GM23338 (cell line): ENCODE results near the gene SHROOM2. TPM values are rescaled to one million over a fixed set of nuclear protein-coding genes. Genes with fewer than 3 reads are reported as not detected.

Source experiments
- ATAC-seq: fragments of 200-7000 bp; cut with Tn5 transposase; 3 replicates; pipeline ENCODE4 v1.9.1; 2020
- DNase-seq: peaks from one replicate; pipeline ENCODE4 v3.0.0-alpha.2; 2015; ENCODE audit warnings: low spot score
- H2AFZ ChIP-seq: fragments of 200-600 bp; sonication (generic); 2 replicates; pipeline ENCODE4 v1.8.0; 2016; ENCODE audit warnings: antibody characterized with exemption, mild to moderate bottlenecking, moderate library complexity
- H3F3A ChIP-seq: fragments of 200-600 bp; sonication (generic); replicated peaks from 2 replicates; pipeline ENCODE4 v1.8.0; 2017; ENCODE audit warnings: antibody characterized with exemption, mixed run types, low read depth
- H3K27ac ChIP-seq: fragments of 200-600 bp; sonication (generic); 2 replicates; pipeline ENCODE4 v1.6.1; 2016; ENCODE audit warnings: low read depth
- H3K27me3 ChIP-seq: fragments of 200-600 bp; sonication (generic); 2 replicates; pipeline ENCODE4 v1.8.0; 2016; ENCODE audit warnings: mild to moderate bottlenecking, mixed run types, moderate library complexity; ENCODE audit not compliant: insufficient read depth
- H3K36me3 ChIP-seq: fragments of 200-600 bp; sonication (generic); 2 replicates; pipeline ENCODE4 v1.8.0; 2016; ENCODE audit warnings: mild to moderate bottlenecking; ENCODE audit not compliant: insufficient read depth
- H3K4me1 ChIP-seq: fragments of 200-600 bp; sonication (generic); 2 replicates; pipeline ENCODE4 v1.8.0; 2016; ENCODE audit warnings: mild to moderate bottlenecking, moderate library complexity; ENCODE audit not compliant: insufficient read depth
- H3K4me2 ChIP-seq: fragments of 200-600 bp; sonication (generic); 2 replicates; pipeline ENCODE4 v1.7.1; 2017; ENCODE audit warnings: mixed run types
- H3K4me3 ChIP-seq: fragments of 200-600 bp; sonication (generic); 2 replicates; pipeline ENCODE4 v1.6.1; 2016; ENCODE audit warnings: mixed run types
- H3K79me2 ChIP-seq: fragments of 200-600 bp; sonication (generic); replicated peaks from 2 replicates; pipeline ENCODE4 v1.8.0; 2017; ENCODE audit warnings: mild to moderate bottlenecking; ENCODE audit not compliant: insufficient read depth
- H3K9me2 ChIP-seq: fragments of 200-600 bp; sonication (generic); 2 replicates; pipeline ENCODE4 v1.8.0; 2017; ENCODE audit not compliant: insufficient read depth
- H4K20me1 ChIP-seq: fragments of 200-600 bp; sonication (generic); replicated peaks from 2 replicates; pipeline ENCODE4 v1.8.0; 2017; ENCODE audit warnings: mild to moderate bottlenecking; ENCODE audit not compliant: insufficient read depth
- H3K27ac Mint-ChIP-seq: 2 replicates; pipeline ENCODE4 v1.8.0; 2020; ENCODE audit warnings: inconsistent platforms, mild to moderate bottlenecking, moderate library complexity, mixed read lengths
- H3K27me3 Mint-ChIP-seq: 3 replicates; pipeline ENCODE4 v1.8.0; 2022; ENCODE audit warnings: low read depth, mild to moderate bottlenecking, moderate library complexity, mixed read lengths, inconsistent platforms; ENCODE audit not compliant: insufficient read depth, poor library complexity
- H3K36me3 Mint-ChIP-seq: 3 replicates; pipeline ENCODE4 v1.8.0; 2021; ENCODE audit warnings: low read depth, mild to moderate bottlenecking, inconsistent platforms, moderate library complexity, mixed read lengths
- H3K4me1 Mint-ChIP-seq: 3 replicates; pipeline ENCODE4 v1.8.0; 2020; ENCODE audit warnings: mild to moderate bottlenecking, inconsistent platforms, mixed read lengths
- H3K4me3 Mint-ChIP-seq: 3 replicates; pipeline ENCODE4 v1.8.0; 2021; ENCODE audit warnings: moderate library complexity, mild to moderate bottlenecking, inconsistent platforms, mixed read lengths
- H3K9me3 Mint-ChIP-seq: 3 replicates; pipeline ENCODE4 v1.8.0; 2020; ENCODE audit warnings: moderate library complexity, mild to moderate bottlenecking, inconsistent platforms, mixed read lengths
- CREB1 ChIP-seq: fragments of 250-450 bp; sonication (Bioruptor Pico); IDR thresholded peaks from 2 replicates; pipeline ENCODE4 v1.5.0; 2020; ENCODE audit warnings: low read depth, mild to moderate bottlenecking, moderate library complexity
- EZH2 ChIP-seq: fragments of 200-600 bp; sonication (generic); IDR thresholded peaks from one replicate; pipeline ENCODE4 v1.8.0; 2017; ENCODE audit warnings: antibody characterized with exemption, mild to moderate bottlenecking, low read depth; ENCODE audit not compliant: unreplicated experiment
- EZH2phosphoT487 ChIP-seq: fragments of 200-600 bp; sonication (generic); IDR thresholded peaks from one replicate; pipeline ENCODE4 v1.8.1; 2018; ENCODE audit warnings: antibody characterized with exemption; ENCODE audit not compliant: unreplicated experiment
- JUNB ChIP-seq: IDR thresholded peaks from one replicate; pipeline ENCODE4 v1.6.1; 2016; ENCODE audit warnings: antibody characterized with exemption; ENCODE audit not compliant: unreplicated experiment
- NANOG ChIP-seq: IDR thresholded peaks from 2 replicates; pipeline ENCODE4 v1.6.1; 2016; ENCODE audit warnings: antibody characterized with exemption, borderline replicate concordance
- POLR2AphosphoS5 ChIP-seq: IDR thresholded peaks from 2 replicates; pipeline ENCODE4 v1.6.1; 2016; ENCODE audit warnings: antibody characterized with exemption, low read depth
- STAT1 ChIP-seq: IDR thresholded peaks from one replicate; pipeline ENCODE4 v1.6.1; 2016; ENCODE audit warnings: antibody characterized with exemption; ENCODE audit not compliant: unreplicated experiment
- ZNF114 ChIP-seq: fragments of 250-450 bp; sonication (Bioruptor Pico); IDR thresholded peaks from 2 replicates; pipeline ENCODE4 v1.5.0; 2020; ENCODE audit warnings: mild to moderate bottlenecking, moderate library complexity
- ZNF331 ChIP-seq: fragments of 250-450 bp; sonication (Bioruptor Pico); IDR thresholded peaks from 2 replicates; pipeline ENCODE4 v1.5.0; 2020; ENCODE audit warnings: low read depth, mild to moderate bottlenecking, moderate library complexity
- polyA plus RNA-seq: library from polyadenylated mRNA; unstranded; fragments of >200 nt; fragmentation: Nextera tagmentation; extraction: Ambion mirVana; gene quantifications from 2 replicates; pipeline ENCODE4 v1.2.1, GENCODE V29; 2016
- total RNA-seq: library from RNA; depleted of rRNA; stranded (reverse); fragments of >200 nt; shearing (Covaris generic); gene quantifications from 2 replicates; pipeline ENCODE4 v1.2.3, GENCODE V29; 2014
- TF ChIP-seq, protein P1 (sequence below): IDR thresholded peaks from one replicate; pipeline ENCODE4 v1.6.1; 2018; ENCODE audit warnings: antibody characterized with exemption; ENCODE audit not compliant: unreplicated experiment
- TF ChIP-seq, protein P2 (sequence below): fragments of 250-450 bp; sonication (Bioruptor Pico); IDR thresholded peaks from 2 replicates; pipeline ENCODE4 v1.5.0; 2020; ENCODE audit warnings: mild to moderate bottlenecking, moderate library complexity

Gene SHROOM2
- total and polyA plus RNA-seq, 2 experiments from 2014 or later: 3.5 to 15.8 TPM

DNA sequence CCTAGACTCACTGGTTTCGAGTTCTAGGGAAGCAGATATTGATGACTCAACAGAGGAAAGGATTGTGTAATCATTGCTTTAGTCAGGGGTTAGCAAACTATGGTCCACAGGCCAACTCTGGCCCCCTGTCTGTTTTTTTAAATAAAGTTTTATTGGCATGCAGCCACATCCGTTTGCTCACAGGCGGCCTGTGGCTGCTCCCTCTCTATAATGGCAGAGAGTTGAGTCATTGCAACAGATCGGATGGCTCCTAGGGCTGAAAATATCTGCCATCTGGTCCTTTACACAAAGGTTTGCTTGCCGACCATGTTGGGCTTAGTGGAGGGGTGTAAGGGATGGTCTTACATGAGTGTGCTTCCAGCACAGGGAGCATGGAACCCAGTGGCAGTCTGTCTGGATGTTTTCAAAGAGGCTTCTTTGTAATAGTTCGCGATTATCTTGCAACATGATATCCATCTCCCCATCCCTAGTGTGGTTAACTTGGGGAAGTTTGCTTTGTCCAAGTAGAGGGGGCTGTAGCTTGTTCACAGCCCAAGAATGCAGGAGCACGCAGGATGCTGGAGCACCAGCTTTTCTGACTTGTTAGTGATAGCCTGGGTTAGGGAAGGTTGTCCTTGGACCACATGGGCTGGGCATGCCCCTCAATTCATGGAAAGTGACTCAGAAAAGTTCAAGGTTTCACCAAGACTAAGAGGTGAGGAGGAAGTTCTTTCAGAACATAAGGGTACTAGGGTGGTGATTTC is 121.6 kb downstream of the SHROOM2 start:
- Histone ChIP-seq H2AFZ (no peak overlapping the region), H4K20me1 (no peaks in the 10 kb centered on the region), H3K4me2 (no peak overlapping the region), H3K4me1 (peaks cover 4% of the 10 kb centered on the region), H3F3A (no peaks in the 10 kb centered on the region), H3K36me3 (no peaks in the 10 kb centered on the region), H3K9me2 (no peaks in the 10 kb centered on the region), H3K4me3 (no peak overlapping the region), H3K27me3 (no peaks in the 10 kb centered on the region), H3K27ac (no peak overlapping the region), H3K79me2 (no peaks in the 10 kb centered on the region)
- H3K9me3 Mint-ChIP-seq: no peaks in the 10 kb centered on the region
- no peak overlapping the region for H3K27ac Mint-ChIP-seq
- ATAC-seq (no peak), DNase-seq (no peak)
- TF ChIP-seq, protein P1, sequence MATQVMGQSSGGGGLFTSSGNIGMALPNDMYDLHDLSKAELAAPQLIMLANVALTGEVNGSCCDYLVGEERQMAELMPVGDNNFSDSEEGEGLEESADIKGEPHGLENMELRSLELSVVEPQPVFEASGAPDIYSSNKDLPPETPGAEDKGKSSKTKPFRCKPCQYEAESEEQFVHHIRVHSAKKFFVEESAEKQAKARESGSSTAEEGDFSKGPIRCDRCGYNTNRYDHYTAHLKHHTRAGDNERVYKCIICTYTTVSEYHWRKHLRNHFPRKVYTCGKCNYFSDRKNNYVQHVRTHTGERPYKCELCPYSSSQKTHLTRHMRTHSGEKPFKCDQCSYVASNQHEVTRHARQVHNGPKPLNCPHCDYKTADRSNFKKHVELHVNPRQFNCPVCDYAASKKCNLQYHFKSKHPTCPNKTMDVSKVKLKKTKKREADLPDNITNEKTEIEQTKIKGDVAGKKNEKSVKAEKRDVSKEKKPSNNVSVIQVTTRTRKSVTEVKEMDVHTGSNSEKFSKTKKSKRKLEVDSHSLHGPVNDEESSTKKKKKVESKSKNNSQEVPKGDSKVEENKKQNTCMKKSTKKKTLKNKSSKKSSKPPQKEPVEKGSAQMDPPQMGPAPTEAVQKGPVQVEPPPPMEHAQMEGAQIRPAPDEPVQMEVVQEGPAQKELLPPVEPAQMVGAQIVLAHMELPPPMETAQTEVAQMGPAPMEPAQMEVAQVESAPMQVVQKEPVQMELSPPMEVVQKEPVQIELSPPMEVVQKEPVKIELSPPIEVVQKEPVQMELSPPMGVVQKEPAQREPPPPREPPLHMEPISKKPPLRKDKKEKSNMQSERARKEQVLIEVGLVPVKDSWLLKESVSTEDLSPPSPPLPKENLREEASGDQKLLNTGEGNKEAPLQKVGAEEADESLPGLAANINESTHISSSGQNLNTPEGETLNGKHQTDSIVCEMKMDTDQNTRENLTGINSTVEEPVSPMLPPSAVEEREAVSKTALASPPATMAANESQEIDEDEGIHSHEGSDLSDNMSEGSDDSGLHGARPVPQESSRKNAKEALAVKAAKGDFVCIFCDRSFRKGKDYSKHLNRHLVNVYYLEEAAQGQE: no peak
- TF ChIP-seq CREB1 (CRISPR knock-in tag) (no peak), POLR2AphosphoS5 (no peak), NANOG (no peak), JUNB (no peak), STAT1 (no peak), EZH2 (no peak), ZNF331 (no peak), ZNF114 (CRISPR knock-in tag) (no peak), EZH2phosphoT487 (no peak)
- TF ChIP-seq, protein P2, sequence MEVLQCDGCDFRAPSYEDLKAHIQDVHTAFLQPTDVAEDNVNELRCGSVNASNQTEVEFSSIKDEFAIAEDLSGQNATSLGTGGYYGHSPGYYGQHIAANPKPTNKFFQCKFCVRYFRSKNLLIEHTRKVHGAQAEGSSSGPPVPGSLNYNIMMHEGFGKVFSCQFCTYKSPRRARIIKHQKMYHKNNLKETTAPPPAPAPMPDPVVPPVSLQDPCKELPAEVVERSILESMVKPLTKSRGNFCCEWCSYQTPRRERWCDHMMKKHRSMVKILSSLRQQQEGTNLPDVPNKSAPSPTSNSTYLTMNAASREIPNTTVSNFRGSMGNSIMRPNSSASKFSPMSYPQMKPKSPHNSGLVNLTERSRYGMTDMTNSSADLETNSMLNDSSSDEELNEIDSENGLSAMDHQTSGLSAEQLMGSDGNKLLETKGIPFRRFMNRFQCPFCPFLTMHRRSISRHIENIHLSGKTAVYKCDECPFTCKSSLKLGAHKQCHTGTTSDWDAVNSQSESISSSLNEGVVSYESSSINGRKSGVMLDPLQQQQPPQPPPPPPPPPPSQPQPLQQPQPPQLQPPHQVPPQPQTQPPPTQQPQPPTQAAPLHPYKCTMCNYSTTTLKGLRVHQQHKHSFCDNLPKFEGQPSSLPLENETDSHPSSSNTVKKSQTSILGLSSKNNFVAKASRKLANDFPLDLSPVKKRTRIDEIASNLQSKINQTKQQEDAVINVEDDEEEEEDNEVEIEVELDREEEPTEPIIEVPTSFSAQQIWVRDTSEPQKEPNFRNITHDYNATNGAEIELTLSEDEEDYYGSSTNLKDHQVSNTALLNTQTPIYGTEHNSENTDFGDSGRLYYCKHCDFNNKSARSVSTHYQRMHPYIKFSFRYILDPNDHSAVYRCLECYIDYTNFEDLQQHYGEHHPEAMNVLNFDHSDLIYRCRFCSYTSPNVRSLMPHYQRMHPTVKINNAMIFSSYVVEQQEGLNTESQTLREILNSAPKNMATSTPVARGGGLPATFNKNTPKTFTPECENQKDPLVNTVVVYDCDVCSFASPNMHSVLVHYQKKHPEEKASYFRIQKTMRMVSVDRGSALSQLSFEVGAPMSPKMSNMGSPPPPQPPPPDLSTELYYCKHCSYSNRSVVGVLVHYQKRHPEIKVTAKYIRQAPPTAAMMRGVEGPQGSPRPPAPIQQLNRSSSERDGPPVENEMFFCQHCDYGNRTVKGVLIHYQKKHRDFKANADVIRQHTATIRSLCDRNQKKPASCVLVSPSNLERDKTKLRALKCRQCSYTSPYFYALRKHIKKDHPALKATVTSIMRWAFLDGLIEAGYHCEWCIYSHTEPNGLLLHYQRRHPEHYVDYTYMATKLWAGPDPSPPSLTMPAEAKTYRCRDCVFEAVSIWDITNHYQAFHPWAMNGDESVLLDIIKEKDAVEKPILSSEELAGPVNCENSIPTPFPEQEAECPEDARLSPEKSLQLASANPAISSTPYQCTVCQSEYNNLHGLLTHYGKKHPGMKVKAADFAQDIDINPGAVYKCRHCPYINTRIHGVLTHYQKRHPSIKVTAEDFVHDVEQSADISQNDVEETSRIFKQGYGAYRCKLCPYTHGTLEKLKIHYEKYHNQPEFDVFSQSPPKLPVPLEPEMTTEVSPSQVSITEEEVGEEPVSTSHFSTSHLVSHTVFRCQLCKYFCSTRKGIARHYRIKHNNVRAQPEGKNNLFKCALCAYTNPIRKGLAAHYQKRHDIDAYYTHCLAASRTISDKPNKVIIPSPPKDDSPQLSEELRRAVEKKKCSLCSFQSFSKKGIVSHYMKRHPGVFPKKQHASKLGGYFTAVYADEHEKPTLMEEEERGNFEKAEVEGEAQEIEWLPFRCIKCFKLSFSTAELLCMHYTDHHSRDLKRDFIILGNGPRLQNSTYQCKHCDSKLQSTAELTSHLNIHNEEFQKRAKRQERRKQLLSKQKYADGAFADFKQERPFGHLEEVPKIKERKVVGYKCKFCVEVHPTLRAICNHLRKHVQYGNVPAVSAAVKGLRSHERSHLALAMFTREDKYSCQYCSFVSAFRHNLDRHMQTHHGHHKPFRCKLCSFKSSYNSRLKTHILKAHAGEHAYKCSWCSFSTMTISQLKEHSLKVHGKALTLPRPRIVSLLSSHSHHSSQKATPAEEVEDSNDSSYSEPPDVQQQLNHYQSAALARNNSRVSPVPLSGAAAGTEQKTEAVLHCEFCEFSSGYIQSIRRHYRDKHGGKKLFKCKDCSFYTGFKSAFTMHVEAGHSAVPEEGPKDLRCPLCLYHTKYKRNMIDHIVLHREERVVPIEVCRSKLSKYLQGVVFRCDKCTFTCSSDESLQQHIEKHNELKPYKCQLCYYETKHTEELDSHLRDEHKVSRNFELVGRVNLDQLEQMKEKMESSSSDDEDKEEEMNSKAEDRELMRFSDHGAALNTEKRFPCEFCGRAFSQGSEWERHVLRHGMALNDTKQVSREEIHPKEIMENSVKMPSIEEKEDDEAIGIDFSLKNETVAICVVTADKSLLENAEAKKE: no peak
- peaks cover 31% of the 10 kb centered on the region for H3K4me1 Mint-ChIP-seq
- H3K4me3 Mint-ChIP-seq: no peak overlapping the region
- H3K27me3 Mint-ChIP-seq: no peaks in the 10 kb centered on the region
- peaks cover 7% of the 10 kb centered on the region; the same call in 1 of the 3 replicates for H3K36me3 Mint-ChIP-seq
